Thyroid gland (tissue), 4 donors: ENCODE measurements around the gene SRD5A2. TPM values are rescaled to one million over a fixed set of nuclear protein-coding genes. Genes with fewer than 3 reads are reported as not detected.
"Not testable (repeated sequence)": the region's sequence is repeated elsewhere in the genome, so short reads cannot be mapped to it uniquely, and the experiment has no call there.

ENCODE experiments used
- DNase-seq, 2 donors: peaks; one replicate each; pipeline ENCODE4 v3.0.0-alpha.2; 2019
- H3K27ac ChIP-seq, 3 donors: fragments of 200-600 bp; sonication (generic); 1 replicate in 2 of 3; 2 replicates in 1 of 3; pipeline ENCODE4 v1.5.1; 2016 to 2019; ENCODE audit warnings: mild to moderate bottlenecking in 1 of 3, moderate library complexity in 1 of 3
- H3K27me3 ChIP-seq: fragments of 200-600 bp; sonication (generic); one replicate; pipeline ENCODE4 v1.5.1; 2019
- H3K36me3 ChIP-seq, 2 donors: fragments of 200-600 bp; sonication (generic); one replicate each; pipeline ENCODE4 v1.5.1; 2016 to 2019
- H3K4me1 ChIP-seq, 2 donors: fragments of 200-600 bp; sonication (generic); one replicate each; pipeline ENCODE4 v1.5.1; 2017 to 2019
- H3K4me3 ChIP-seq, 3 donors: fragments of 200-600 bp; sonication (generic); replicated peaks in 1 of 3; 1 replicate in 2 of 3; 2 replicates in 1 of 3; pipeline ENCODE4 v1.5.1; 2016; ENCODE audit warnings: mild to moderate bottlenecking in 1 of 3
- H3K9me3 ChIP-seq: fragments of 200-600 bp; sonication (generic); one replicate; pipeline ENCODE4 v1.5.1; 2017
- POLR2A ChIP-seq, 2 donors: fragments of 450-650 bp; IDR thresholded peaks; one replicate each; pipeline ENCODE4 v1.6.1; 2017; ENCODE audit warnings: antibody characterized with exemption in 2 of 2, mild to moderate bottlenecking in 2 of 2, moderate library complexity in 1 of 2
- WGBS, 2 donors: methylation state at CpG; one replicate each; pipeline ENCODE4 v1.1.5; 2017; 5-methylcytosine and 5-hydroxymethylcytosine counted together
- intact Hi-C: fragments of 100-400 bp; cut with DNase I; formaldehyde crosslinking; loops from one replicate; pipeline ENCODE4 v1.15.1; 2023
- total RNA-seq, 4 donors: library from RNA; depleted of rRNA; stranded (reverse); fragments of >200 nt; gene quantifications; one replicate each; pipeline ENCODE4 v1.2.3, GENCODE V29; 2016
- TF ChIP-seq, protein P1 (sequence below), 6 experiments: fragments of 200-600 bp in 3 of 6; fragments of 450-650 bp in 3 of 6; sonication (generic) in 3 of 6; IDR thresholded peaks; one replicate each; pipeline ENCODE4 v1.5.1; 2016 to 2019; ENCODE audit warnings: antibody characterized with exemption in 6 of 6, mild to moderate bottlenecking in 2 of 6, inconsistent platforms in 1 of 6, moderate library complexity in 1 of 6

SRD5A2 gene
- total RNA-seq, 4 donors from 2014 or later: 0.13 TPM; not detected in 3

DNA sequence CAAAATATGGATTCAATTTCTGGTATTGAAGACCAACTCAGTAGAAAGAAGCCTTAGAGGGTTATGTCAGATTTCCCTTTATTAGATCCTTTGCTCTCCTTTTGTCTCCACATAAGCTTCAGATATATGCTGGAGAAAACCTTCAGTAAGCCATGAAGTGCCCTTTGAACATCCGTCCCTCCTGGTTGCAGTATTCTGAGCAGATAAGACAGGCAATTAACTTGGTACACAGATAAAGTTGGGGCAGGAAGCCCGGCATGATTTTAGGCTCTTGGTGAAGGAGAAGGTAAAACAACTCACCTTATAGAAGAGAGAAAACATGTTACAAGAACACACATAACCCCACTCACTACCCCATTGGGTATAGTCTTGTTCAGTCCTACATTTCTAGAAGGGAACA lies 76.4 kb downstream of the SRD5A2 start:
- H3K27ac ChIP-seq: no peak overlapping the region
- no peaks in the 10 kb centered on the region for H3K4me1 ChIP-seq
- WGBS, 2 donors: 53 to 68% methylated on average over 2 of the region's 2 CpGs
- TF ChIP-seq, protein P1, sequence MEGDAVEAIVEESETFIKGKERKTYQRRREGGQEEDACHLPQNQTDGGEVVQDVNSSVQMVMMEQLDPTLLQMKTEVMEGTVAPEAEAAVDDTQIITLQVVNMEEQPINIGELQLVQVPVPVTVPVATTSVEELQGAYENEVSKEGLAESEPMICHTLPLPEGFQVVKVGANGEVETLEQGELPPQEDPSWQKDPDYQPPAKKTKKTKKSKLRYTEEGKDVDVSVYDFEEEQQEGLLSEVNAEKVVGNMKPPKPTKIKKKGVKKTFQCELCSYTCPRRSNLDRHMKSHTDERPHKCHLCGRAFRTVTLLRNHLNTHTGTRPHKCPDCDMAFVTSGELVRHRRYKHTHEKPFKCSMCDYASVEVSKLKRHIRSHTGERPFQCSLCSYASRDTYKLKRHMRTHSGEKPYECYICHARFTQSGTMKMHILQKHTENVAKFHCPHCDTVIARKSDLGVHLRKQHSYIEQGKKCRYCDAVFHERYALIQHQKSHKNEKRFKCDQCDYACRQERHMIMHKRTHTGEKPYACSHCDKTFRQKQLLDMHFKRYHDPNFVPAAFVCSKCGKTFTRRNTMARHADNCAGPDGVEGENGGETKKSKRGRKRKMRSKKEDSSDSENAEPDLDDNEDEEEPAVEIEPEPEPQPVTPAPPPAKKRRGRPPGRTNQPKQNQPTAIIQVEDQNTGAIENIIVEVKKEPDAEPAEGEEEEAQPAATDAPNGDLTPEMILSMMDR (IDR thresholded peaks at IDR 0.05): no peak
- TF ChIP-seq POLR2A (IDR thresholded peaks at IDR 0.05): no peak
- H3K27me3 ChIP-seq: no peaks in the 10 kb centered on the region
- no peaks in the 10 kb centered on the region for H3K36me3 ChIP-seq
- no peak for DNase-seq
- intact Hi-C loops: no loop called here
- no peaks in the 10 kb centered on the region for H3K9me3 ChIP-seq
- H3K4me3 ChIP-seq: no peak overlapping the region

DNA sequence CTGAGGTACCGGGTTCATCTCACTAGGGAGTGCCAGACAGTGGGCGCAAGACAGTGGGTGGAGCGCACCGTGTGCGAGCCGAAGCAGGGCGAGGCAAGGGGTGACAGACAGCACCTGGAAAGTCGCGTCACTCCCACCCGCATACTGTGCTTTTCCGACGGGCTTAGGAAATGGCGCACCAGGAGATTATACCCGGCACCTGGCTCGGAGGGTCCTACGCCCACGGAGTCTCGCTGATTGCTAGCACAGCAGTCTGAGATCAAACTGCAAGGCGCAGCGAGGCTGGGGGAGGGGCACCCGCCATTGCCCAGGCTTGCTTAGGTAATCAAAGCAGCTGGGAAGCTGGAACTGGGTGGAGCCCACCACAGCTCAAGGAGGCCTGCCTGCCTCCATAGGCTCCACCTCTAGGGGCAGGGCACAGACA lies 84.3 kb downstream of the SRD5A2 start:
- H3K27ac ChIP-seq, intact Hi-C loops, DNase-seq, H3K36me3 ChIP-seq, H3K4me1 ChIP-seq, H3K27me3 ChIP-seq, H3K4me3 ChIP-seq, H3K9me3 ChIP-seq: not testable (repeated sequence)
- WGBS, 2 donors: 84% methylated on average over 20 to 21 of the region's 21 CpGs

DNA sequence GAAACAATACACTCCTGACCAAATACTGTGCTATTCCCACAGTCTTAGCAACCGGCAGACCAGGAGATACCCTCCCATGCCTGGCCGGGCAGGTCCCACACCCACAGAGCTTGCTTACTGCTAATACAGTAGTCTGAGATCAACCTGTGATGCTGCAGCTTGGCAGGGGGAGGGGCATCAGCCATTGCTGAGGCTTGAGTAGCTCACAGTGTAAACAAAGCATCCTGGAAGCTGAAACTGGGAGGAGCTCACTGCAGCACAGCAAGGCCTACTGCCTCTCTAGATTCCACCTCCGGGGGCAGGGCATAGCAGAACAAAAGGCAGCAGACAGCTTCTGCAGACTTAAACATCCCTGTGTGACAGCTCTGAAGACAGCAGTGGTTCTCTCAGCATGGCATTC lies 91.4 kb downstream of the SRD5A2 start:
- H3K4me1 ChIP-seq, H3K36me3 ChIP-seq, intact Hi-C loops, H3K27me3 ChIP-seq, H3K9me3 ChIP-seq, H3K4me3 ChIP-seq, H3K27ac ChIP-seq: not testable (repeated sequence)
- DNase-seq: peak; percentile 76 to 88
- TF ChIP-seq, protein P1 (IDR thresholded peaks at IDR 0.05): peak in 1 of 6 experiments; percentile 6
- 17% methylated on average over 1 to 3 of the region's 3 CpGs for WGBS, 2 donors

- TF ChIP-seq POLR2A (IDR thresholded peaks at IDR 0.05): no peak
- TF ChIP-seq, protein P1 (IDR thresholded peaks at IDR 0.05): no peak
- Histone ChIP-seq H3K4me1 (no peaks in the 10 kb centered on the region), H3K9me3 (no peaks in the 10 kb centered on the region)
These were observed 97.5 kb downstream of the SRD5A2 start for GRCh38 chr2:31483246-31483645.

DNA sequence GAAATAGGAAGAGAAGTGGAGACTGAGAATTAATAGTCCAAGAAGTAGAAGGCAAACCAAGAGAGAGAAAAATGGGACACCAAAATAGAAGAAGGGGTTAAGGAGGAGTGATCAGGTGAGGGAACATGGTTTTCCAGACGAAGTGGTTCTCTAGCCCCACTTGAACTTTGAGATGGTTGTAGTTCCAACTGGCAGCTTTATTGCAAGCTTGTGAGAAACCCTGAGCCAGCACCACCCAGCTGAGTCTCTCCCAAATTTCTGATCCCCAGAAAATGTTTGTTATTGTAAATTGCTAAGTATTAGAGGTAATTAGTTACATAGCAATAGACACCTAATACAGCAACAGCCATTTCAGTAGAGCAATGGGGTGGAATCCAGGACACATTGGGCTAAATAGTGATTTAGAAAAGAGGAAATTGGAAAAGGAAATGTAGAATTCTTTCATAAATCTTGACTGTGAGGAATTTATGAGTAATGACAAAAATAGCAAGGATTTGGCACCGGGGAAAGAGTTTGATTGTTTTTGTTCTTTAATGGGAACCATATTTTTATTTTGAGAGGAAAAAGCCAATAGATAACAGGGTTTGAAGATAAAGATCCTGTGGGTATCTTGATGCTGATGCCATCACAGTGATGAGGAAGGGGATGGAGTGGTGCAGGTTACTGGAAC lies 104.1 kb downstream of the SRD5A2 start:
- intact Hi-C loops: no loop called here
- WGBS, 2 donors: 16 to 18% methylated on average over 2 of the region's 2 CpGs

More at GRCh38 chr2:31483246-31483645, 97.5 kb downstream of the SRD5A2 start:
- Histone ChIP-seq H3K27ac (no peak overlapping the region), H3K4me3 (no peak overlapping the region), H3K36me3 (no peaks in the 10 kb centered on the region), H3K27me3 (no peaks in the 10 kb centered on the region)
- no peak for DNase-seq
- WGBS, 2 donors: 65 to 77% methylated on average over 2 of the region's 2 CpGs
- intact Hi-C loops: no loop called here

More for the DNA sequence above, 104.1 kb downstream of the SRD5A2 start:
- TF ChIP-seq, protein P1 (IDR thresholded peaks at IDR 0.05): no peak
- no peak for TF ChIP-seq POLR2A (IDR thresholded peaks at IDR 0.05)
- H3K4me1 ChIP-seq: peaks cover 26 to 34% of the 10 kb centered on the region in 2 donors
- H3K36me3 ChIP-seq: no peaks in the 10 kb centered on the region
- H3K27me3 ChIP-seq: no peaks in the 10 kb centered on the region
- peak overlapping the region; percentile 59 to 79 (median 73) for H3K27ac ChIP-seq
- H3K4me3 ChIP-seq: no peak overlapping the region
- peak; percentile 51 to 59 for DNase-seq
- no peaks in the 10 kb centered on the region for H3K9me3 ChIP-seq
